Activated T-cell treated with anti-CD3 and anti-CD28 coated beads for 48 hours (primary cell): ENCODE data around the gene PEAK1.
"Not testable (repeated sequence)": the region's sequence is repeated elsewhere in the genome, so short reads cannot be mapped to it uniquely, and the experiment has no call there.

Source experiments
- DNase-seq: peaks from one replicate; pipeline ENCODE4 v3.0.0-alpha.2; 2020; ENCODE audit warnings: low read depth

The PEAK1 gene

DNA sequence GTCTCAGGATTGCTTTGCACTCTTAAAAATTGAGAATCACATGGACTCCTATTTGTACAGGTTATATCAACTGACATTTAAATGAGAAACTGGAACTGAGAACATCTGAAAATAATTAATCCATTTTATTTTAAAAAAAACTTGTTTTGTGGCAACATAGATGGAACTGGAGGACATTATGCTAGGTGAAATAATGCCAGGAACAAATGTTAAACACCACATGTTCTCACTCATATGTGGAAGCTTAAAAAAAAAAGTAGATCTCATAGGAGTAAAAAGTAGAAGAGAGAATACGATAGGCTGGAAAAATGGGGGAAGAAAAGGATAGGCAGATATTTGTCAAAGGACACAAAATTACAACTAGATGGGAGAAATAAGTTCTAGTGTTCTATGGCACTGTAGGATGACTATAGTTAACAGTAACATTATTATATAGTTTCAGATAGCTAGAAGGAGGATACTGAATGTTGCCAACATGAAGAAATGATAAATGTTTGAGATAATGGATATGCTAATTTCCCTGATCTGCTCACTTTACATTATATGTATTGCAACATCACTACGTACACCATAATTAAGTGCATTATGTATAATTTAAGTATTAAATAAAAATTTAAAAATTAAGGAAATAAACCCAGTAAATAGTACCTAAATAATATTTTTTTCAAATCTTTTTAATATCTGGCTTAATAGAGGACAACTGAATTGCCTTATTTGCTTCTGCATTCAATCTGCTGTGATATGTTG is 248.5 kb downstream of the PEAK1 start:
- no peak for DNase-seq

DNA sequence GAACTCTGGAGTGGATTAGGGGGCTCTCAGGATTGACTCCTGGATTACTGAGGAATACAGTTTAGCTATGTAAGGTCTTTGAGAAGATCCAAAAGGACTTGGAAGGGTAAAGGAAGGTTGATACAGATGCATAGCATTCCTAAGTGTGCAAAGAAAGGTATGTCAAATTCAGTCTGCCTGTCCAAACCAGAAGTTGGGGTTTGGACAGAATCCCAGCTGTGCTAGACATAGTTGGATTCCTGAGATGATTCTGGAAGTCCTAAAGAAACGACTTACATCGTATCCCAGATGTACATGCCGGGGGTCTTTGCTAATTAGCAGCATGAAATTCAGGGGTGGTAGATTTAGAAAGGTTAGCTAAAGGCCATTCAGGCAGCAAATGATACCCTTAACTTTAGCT is 251.3 kb downstream of the PEAK1 start:
- no peak for DNase-seq

DNA sequence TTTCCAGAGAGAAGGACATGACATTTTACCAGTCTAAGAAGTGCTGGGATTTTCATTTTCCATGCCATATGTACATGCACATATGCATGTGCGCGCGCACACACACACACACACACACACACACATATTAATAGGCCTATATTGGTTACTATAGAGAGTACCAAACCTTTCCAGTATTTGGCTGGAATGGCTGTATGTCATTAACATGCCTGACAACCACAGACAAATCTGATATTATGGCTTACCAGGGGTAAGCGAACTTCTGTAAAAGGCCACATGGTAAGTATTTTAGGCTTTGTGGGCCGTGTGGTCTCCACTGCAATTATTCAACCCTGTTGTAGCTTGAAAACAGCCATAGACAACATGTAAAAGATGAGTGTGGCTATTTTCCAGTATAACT is 251.8 kb downstream of the PEAK1 start:
- DNase-seq: no peak

DNA sequence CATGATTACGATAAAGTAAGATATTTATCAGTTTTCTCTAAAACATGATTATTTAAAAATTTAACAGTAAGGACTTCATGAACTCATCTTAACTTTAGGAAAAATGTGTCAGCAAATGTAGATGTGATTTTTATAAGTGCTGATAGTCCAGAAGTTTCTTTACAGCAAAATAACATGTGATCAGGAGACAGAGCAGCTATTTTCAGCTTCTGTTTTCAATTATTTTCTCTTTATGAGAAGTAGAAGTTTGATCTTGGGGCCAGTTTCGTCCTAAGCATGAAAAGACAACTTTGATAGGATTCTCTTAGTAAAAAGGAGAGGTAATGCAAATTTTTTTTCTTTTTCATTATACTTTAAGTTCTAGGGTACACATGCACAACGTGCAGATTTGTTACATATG is 252.5 kb downstream of the PEAK1 start:
- DNase-seq: no peak

DNA sequence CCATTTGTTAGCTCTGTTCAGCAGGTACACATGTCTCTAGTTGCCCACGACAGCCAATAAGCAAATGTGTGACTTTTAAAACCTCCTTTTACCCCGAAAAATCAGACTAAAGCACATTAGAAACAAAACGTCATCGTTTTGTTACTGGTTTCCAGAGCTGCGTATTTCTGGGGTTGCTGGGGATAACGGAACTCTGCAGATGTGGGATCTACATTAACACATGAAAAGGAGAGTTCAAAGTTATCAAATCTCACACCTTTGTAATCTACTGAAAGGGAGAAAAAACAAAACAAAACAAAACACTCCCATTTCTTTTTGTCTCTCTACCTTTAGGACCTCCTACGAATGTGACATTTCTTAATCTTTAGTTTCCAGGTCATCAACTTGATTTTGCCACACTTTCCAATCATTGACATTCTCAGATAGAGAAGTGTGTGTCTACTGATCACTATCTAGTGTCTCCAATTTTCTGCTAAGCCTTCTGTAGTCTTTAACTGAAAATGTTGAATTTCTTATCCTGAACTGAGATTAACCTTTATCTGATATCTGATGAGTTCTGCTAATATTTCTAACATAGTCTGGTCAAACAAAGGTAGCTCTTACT is 256.0 kb downstream of the PEAK1 start:
- no peak for DNase-seq

DNA sequence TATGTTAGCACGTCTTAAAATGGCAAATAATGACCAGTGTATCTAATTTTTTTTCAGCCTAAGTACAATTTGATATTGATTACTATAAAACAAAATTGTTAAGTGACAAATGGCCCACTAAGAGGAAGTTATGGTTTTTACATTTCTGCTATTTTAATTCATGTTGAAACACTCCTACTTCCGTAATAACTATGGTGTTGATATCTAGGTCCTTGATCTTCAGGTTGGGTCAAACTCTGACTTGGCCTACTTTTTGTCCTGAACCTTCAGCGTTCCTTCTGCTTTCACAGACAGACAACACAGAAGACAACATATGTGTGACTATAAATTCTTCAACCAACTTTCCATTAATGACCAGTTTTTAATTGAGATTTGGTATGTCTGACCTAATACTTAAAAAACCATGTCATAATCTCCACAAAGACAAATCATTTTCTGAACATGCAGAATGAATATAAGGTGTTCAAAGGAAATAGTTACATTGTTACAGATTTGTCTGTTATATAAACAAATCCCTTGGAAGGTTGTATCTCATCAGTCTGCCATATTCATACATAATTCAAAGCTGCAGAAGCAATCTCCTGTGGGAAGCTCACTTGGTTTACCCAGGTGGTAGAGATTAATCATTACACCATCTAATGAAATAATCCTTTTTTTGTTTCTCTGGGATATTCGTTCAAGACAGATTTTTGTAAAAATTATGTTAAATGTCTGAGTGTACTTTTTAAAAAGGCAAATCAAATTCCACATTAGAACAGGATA is 256.9 kb downstream of the PEAK1 start:
- no peak for DNase-seq

DNA sequence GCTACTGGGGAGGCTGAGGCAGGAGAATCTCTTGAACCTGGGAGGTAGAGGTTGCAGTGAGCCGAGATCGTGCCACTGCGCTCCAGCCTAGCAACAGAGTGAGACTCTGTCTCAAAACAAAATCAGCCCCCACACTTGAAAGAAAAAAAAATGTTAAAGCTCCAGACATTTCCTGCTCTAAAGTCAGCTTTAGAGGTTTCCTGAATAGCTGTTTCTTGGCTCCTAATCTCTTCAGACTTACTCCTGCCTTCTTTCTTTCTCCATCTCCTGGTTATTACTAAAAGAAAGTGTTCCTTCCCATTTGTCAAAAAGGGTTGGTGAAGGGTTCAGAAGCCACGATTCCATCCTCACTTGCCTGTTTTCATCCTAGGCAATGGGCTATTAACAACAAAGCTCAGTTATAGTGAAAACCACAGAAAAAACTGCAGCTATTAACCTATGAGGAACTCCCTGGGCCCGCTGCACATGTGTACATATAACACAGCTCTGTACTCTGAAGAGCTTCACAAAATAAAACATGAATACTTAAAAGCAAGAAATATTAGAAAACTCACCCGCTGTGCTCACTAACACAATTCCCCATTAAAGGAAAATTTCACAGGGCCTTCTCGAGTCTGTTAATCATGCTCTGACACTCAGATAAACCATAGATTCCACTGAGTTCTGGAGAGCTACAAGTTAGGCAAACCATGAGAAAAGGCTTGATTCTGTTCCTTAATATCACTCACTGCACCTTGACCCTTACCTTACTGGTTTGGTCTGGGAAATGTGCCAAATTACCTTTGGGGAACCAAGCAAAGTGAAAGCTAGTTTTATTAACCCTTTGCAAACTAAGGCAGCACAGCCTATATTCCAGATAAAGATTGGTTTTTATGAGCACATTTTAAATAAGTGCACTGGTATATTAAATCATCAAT is 259.1 kb downstream of the PEAK1 start:
- DNase-seq: no peak

DNA sequence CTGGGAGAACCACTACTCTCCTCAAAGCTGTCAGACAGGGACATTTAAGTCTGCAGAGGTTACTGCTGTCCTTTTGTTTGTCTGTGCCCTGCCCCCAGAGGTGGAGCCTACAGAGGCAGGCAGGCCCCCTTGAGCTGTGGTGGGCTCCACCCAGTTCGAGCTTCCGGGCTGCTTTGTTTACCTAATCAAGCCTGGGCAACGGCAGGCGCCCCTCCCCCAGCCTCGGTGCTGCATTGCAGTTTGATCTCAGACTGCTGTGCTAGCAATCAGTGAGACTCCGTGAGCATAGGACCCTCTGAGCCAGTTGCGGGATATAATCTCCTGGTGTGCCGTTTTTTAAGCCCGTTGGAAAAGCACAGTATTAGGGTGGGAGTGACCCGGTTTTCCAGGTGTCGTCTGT is 263.9 kb downstream of the PEAK1 start:
- DNase-seq: not testable (repeated sequence)

DNA sequence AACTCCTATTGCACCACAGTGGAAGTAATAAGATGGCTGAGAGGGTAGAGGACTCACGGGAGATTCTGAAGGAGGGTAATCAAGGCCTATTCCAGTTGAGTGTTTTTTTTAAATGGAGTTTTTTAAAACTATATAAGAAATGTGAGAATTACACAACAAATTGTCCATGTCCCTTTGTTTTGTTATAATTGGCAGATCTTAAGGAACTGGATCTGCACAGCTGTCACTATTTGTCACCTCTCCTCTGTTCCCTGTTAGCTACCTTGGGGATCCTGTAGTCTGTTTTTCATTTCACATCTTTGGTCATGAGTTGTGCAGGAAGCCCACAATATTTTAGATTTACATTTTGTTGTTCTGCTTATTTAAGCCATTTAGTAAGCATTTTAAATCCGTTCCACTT is 271.7 kb downstream of the PEAK1 start:
- DNase-seq: no peak

DNA sequence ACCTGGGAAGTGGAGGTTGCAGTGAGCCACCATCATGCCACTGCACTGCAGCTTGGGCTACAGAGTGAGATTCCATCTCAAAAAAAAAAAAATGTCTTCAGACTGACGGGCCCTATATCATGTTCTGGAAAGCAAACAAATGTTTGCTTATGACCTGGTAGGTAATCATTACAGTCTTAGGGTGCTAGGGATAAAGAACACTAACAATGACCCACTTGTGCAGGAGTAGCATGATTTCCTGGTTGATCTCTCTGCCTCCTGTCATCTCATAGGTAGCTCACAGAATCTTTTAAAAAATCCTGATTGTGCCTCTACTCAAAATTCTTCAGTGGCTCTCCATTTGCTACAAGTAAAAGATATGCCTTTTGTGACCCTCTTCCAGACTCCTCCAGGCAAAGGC is 274.5 kb downstream of the PEAK1 start:
- DNase-seq: no peak

DNA sequence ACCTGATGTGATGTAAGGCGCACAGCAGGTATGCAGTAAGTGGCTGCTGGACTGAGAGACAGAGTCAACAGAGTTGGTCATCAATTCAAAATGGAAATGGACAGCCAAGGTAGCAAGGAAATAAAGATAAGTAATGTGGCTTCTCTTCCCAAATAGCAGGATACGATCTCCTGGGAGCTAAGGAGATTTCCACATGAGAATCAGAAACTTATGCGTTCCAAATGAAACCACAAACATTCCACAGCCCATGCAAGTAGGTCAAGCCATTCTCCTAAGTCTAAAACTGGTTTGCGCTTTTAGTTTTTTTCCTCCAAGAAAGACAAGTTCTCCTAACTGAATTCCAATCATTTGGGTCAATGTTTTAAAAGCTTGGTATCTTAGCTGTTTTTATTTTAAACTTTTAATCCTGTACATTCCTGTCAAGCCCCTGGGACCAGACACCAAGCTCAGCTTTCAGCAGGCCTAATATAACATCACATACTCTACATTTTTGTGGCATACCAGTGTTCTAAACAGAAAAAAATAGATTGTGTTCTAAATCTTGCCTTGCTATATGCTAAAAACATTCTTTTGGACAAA is 275.3 kb downstream of the PEAK1 start:
- no peak for DNase-seq

DNA sequence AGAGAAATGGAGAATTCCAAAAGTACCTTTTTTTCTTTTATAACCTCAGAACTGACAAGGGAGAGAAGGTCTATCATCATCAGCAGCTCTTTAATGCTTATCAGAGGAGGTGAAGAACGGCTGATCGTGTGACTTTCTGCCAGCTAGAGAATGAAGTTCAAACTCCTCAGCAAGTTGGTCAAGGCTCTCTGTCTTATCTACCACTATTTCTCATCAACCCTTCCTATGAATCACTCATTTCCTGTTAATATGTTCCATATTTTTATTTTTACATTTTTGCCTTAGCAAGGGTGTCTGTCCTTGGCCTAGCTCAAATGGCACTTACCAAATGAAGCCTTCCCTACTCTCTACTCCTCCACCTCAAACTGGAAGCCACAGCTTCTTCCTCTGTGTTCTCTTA is 275.9 kb downstream of the PEAK1 start:
- no peak for DNase-seq

DNA sequence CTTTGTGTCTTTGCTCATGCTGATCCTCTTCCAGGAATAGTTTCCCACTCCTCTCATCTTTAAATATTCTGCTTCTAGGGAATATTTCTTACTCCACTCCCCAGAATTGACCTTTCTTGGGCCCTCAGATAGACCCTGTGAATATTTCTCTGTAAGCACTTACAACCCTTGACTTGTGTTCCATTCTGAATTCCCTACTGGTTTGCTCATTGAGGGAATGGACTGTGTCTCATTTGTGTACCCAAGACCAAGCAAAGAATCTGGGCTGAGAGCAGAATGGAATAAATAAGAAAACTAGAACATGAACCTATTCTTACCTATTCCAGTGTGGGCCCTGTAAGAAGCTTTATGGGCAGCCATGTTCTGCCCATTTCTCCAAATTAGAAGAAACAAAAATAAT is 276.3 kb downstream of the PEAK1 start:
- DNase-seq: no peak

DNA sequence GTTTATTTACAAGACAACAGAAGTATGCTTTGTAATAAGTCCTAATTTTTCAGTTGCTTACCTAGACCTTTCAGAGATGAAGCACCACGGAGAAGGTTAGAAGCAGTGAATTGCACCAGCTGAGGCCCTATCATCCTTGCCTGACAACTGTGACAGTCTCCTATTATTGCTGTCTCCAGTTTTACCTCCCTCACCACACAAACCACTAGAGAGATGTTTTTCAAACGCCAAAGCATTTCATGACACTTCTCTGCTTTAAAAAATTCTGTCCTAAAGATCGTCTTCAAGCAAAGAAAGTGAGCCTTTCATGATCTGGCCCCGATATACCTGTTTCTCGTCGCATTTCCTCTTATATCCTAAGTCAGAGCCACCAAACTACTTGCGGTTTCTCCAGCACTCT is 276.7 kb downstream of the PEAK1 start:
- DNase-seq: no peak

DNA sequence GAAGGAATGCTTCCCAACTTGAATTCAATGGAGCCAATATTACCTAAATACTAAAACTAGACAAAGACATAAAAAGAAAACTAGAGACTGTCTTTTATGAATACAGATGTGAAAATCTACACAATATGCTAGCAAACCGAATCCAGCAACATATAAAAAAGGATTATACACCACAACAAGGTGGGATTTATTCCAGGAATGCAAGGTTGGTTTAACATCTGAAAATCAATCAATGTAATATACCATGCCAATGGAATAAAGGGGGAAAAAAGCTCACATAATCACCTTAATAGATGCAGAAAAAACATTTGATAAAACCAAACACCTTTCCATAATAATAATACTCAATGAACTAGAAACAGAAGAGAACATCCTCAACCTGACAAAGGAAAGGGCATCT is 279.7 kb downstream of the PEAK1 start:
- DNase-seq: no peak

DNA sequence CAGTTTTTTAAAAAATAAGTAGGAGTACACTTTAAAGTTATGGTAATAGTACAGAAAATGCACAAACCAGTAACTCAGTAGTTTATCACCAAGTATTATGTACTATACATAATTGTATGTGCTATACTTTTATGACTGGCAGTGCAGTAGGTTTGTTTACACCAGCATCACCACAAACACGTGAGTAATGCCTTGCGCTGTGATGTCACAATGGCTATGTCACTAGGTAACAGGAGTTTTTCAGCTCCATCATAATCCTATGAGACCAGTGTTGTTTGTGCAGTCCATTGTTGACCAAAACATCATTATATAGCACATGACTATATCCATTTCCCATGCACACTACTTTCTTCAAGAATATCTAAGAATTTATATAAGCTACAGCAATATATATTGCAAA is 280.6 kb downstream of the PEAK1 start:
- no peak for DNase-seq

DNA sequence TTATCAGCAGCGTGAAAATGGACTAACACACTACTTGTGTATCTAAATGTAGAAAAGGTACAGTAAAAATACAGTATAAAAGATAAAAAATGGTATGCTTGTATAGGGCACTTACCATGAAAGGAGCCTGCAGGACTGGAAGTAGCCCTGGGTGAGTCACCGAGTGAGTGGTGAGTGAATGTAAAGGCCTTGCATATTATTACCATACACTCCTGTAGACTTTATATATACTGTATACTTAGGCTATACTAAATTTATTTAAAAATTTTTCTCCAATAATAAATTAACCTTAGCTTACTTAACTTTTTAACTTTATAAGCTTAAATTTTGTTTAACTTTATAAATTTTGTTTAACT is 281.8 kb downstream of the PEAK1 start:
- no peak for DNase-seq

DNA sequence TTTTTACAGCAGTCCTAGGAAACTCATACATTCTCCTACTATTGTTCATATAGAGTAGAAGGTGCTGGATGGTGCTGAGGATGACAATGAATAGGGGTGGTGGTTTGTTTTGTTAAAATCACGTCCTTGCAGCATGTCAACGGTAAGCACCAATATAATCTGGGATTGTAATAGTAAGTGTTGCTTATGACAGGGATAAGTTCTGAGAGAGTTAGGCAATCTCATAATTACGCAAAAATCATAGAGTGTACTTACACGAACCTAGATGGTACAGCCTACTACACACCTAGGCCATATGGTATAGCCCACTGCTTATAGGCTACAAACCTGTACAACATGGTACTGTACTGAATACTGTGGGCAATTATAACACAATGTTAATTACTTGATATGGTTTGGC is 284.7 kb downstream of the PEAK1 start:
- no peak for DNase-seq

DNA sequence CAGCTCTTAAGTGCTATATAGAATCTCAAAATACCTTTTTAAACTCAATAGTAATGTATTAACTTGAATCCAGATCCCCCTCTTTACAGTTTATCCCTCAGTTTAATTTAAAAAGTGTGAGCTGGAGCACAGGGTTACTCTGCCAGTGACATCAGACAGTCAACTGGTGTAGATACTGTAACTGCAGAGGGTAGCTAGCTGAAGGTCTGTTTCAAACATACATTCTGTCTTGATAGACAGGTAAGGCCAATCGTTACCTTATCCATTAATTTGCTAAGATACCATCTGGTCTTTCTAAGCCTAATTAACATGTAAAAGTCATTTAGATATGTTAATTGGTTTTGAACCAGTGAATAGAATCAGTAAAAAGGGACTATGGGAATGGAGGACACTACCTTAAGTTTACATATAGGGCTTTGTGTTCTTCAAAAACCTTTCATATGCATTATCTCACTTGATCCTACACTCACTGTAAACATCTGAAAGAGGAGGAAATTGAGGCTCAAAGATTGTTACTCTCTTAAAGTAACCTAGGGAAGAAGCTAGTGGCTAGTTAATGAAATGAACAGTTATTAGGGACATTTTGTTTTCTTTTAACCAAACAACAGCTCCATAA is 289.5 kb downstream of the PEAK1 start:
- no peak for DNase-seq

DNA sequence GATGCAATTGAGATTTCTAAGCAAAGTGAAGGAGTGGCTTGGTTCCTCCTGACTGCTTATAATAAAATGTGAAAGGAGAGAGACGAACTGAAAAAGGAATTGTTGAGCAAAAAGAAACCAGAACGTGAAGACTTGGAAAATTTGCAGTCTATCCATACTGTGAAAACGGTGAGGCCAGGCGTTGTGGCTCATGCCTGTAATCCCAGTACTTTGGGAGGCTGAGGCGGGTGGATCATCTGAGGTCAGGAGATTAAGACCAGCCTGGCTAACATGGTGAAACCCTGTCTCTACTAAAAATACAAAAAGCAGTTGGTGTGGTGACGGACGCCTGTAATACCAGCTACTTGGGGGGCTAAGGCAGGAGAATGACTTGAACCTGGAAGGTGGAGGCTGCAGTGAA is 292.3 kb downstream of the PEAK1 start:
- DNase-seq: no peak

DNA sequence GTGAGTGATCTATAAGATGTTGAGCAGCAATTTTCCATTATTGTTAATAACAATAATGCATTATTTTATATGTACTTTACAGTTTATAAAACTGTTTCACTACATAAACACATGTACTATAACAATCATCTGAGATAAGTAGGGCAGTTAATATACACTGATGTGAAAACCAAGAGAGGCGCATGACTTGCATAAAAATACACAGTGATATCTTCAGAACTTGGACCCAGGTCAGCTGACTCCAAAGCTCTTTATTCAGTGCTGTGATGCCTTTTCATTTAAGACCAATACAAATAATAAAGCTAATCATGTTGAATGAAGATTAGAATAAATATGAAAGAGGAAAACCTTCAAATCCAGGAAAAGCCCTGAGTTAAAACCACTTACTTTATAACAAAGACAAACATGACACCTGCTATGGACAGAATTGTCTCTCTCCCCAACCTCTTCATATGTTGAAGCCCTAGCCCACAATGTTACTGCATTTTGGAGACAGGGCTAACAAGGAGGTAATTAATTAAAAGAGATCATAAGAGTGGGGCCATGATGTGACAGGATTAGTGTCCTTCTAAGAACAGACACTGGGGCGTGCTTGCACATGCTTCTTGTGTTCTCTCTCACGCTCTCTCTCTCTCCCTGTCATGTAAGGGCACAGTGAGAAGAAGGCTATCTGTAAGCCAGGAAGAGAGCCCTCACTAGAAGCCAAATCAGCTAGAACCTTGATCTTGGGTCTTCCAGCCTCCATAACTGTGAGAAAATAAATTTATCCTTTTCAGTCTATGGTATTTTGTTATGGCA is 293.2 kb downstream of the PEAK1 start:
- DNase-seq: no peak
